Measurements from ENCODE around the gene ZKSCAN3.

GRCh38 chr6:28333047-28333446 lies 16.7 kb upstream of the ZKSCAN3 start:
- TF ChIP-seq, protein P1, sequence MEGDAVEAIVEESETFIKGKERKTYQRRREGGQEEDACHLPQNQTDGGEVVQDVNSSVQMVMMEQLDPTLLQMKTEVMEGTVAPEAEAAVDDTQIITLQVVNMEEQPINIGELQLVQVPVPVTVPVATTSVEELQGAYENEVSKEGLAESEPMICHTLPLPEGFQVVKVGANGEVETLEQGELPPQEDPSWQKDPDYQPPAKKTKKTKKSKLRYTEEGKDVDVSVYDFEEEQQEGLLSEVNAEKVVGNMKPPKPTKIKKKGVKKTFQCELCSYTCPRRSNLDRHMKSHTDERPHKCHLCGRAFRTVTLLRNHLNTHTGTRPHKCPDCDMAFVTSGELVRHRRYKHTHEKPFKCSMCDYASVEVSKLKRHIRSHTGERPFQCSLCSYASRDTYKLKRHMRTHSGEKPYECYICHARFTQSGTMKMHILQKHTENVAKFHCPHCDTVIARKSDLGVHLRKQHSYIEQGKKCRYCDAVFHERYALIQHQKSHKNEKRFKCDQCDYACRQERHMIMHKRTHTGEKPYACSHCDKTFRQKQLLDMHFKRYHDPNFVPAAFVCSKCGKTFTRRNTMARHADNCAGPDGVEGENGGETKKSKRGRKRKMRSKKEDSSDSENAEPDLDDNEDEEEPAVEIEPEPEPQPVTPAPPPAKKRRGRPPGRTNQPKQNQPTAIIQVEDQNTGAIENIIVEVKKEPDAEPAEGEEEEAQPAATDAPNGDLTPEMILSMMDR (conservative IDR thresholded peaks at IDR 0.05; ENCODE audit: low read depth, low read length), result no peak
- no peak for TF ChIP-seq EZH2 (IDR thresholded peaks at IDR 0.05; ENCODE audit: low read length, unreplicated experiment)
